SK-N-SH treated with all-trans-retinoic acid at 6 μM for 48 hours (cell line): ENCODE data around the gene S100A3.

Experiments
- ARNTL ChIP-seq: fragments of 450-650 bp; formaldehyde crosslinking; IDR thresholded peaks from 2 replicates; pipeline ENCODE4 v1.5.0; 2020; ENCODE audit warnings: low read depth, mild to moderate bottlenecking, moderate library complexity, borderline replicate concordance
- OSR1 ChIP-seq: fragments of 250-450 bp; sonication (Bioruptor Pico); IDR thresholded peaks from 2 replicates; pipeline ENCODE4 v1.8.0; 2022; ENCODE audit warnings: moderate library complexity, mild to moderate bottlenecking, inconsistent platforms
- TCF4 ChIP-seq: fragments of 250-450 bp; sonication (Bioruptor Pico); IDR thresholded peaks from 2 replicates; pipeline ENCODE4 v1.8.0; 2021; ENCODE audit warnings: mild to moderate bottlenecking, moderate library complexity, borderline replicate concordance
- TOX ChIP-seq: fragments of 250-450 bp; sonication (Bioruptor Pico); IDR thresholded peaks from 2 replicates; pipeline ENCODE4 v1.8.0; 2021; ENCODE audit warnings: mild to moderate bottlenecking, moderate library complexity, borderline replicate concordance
- ZC3H10 ChIP-seq: fragments of 250-450 bp; sonication (Bioruptor Pico); IDR thresholded peaks from 2 replicates; pipeline ENCODE4 v1.5.1; 2021; ENCODE audit warnings: mild to moderate bottlenecking, moderate library complexity
- ZFP30 ChIP-seq: fragments of 450-650 bp; formaldehyde crosslinking; IDR thresholded peaks from 2 replicates; pipeline ENCODE4 v1.5.0; 2022; ENCODE audit warnings: mild to moderate bottlenecking, moderate library complexity
- ZNF70 ChIP-seq: fragments of 450-650 bp; formaldehyde crosslinking; IDR thresholded peaks from 2 replicates; pipeline ENCODE4 v1.5.0; 2020; ENCODE audit warnings: mild to moderate bottlenecking, moderate library complexity

GRCh38 chr1:153563991-153564390 is 14.9 kb upstream of the S100A3 start:
- TF ChIP-seq TOX (CRISPR knock-in tag), result no peak
- no peak for TF ChIP-seq ZFP30 (CRISPR knock-in tag)
- no peak for TF ChIP-seq OSR1
- TF ChIP-seq ARNTL (CRISPR knock-in tag), result no peak
- no peak for TF ChIP-seq ZC3H10
- no peak for TF ChIP-seq ZNF70 (CRISPR knock-in tag)
- TF ChIP-seq TCF4 (CRISPR knock-in tag), result no peak
